ENCODE results near the gene OTOP2.

DNA sequence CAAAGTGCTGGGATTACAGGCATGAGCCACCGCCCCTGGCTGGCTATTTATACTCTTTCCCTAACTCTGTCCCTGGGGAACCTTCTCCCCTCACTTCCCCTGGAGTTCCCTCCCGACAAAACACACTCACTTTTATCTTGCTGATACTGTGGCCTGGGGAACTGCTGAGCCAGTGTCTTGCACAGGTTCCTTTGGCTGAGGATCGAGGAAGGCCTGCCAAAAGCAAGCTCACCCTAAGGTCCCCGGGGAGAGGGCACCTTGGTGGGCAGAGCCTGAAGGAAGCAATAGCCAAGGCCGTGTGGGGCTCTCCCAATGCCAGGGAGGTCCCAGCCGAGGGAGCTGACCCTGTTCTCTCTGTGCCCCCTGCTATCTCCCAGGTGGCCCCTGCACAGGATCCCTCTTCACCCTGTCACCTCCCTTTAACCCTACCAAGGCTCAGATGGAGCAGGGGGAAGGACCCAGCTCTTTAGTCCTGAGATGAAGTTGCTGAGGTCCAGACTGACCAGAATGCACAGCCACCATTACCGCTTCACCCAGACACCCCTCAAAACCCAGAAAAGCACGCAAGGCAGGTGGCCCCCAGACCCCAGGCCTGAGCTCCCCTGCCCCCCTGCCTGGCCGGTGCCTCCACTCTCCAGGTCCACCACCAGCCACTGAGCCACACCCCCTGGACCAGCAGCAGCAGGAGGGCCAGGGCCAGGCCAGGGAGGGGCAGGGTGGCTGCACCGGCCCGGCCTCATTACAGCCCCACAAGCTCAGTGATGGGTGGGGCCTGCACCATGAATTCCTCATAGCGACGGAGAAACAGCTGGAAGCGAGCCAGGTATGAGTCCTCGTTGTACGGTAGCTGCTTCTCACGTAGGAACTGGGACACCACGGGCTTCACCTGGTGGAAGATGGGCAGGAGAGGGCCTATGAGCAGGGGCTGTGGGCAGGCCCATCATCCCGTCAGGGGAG, 46.2 kb upstream of the OTOP2 start:
- TF ChIP-seq HDAC2 (IDR thresholded peaks at IDR 0.05; ENCODE audit: borderline replicate concordance in 1 of 2, low read depth in 2 of 2, low read length in 2 of 2) (no peak), JUND (IDR thresholded peaks at IDR 0.05; ENCODE audit: low read length) (no peak), TEAD4 (IDR thresholded peaks at IDR 0.05; ENCODE audit: low read depth, low read length) (no peak), SIRT6 (IDR thresholded peaks at IDR 0.05; ENCODE audit: low read length) (no peak), CREB1 (IDR thresholded peaks at IDR 0.05) (no peak), EZH2 (IDR thresholded peaks at IDR 0.05; ENCODE audit: low read depth, low read length, severe bottlenecking) (no peak)
- TF ChIP-seq, protein P1, sequence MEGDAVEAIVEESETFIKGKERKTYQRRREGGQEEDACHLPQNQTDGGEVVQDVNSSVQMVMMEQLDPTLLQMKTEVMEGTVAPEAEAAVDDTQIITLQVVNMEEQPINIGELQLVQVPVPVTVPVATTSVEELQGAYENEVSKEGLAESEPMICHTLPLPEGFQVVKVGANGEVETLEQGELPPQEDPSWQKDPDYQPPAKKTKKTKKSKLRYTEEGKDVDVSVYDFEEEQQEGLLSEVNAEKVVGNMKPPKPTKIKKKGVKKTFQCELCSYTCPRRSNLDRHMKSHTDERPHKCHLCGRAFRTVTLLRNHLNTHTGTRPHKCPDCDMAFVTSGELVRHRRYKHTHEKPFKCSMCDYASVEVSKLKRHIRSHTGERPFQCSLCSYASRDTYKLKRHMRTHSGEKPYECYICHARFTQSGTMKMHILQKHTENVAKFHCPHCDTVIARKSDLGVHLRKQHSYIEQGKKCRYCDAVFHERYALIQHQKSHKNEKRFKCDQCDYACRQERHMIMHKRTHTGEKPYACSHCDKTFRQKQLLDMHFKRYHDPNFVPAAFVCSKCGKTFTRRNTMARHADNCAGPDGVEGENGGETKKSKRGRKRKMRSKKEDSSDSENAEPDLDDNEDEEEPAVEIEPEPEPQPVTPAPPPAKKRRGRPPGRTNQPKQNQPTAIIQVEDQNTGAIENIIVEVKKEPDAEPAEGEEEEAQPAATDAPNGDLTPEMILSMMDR (IDR thresholded peaks at IDR 0.05; ENCODE audit: control extremely low read depth in 1 of 3, insufficient read depth in 1 of 3, low read depth in 1 of 3, low read length in 3 of 3) = no peak
- TF ChIP-seq, protein P2, sequence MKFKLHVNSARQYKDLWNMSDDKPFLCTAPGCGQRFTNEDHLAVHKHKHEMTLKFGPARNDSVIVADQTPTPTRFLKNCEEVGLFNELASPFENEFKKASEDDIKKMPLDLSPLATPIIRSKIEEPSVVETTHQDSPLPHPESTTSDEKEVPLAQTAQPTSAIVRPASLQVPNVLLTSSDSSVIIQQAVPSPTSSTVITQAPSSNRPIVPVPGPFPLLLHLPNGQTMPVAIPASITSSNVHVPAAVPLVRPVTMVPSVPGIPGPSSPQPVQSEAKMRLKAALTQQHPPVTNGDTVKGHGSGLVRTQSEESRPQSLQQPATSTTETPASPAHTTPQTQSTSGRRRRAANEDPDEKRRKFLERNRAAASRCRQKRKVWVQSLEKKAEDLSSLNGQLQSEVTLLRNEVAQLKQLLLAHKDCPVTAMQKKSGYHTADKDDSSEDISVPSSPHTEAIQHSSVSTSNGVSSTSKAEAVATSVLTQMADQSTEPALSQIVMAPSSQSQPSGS (IDR thresholded peaks at IDR 0.05; ENCODE audit: low read length) = no peak
